GM12891 (cell line): ENCODE results near the gene RAB6A.
"Not testable (repeated sequence)": the region's sequence is repeated elsewhere in the genome, so short reads cannot be mapped to it uniquely, and the experiment has no call there.

Source experiments
- DNase-seq: peaks from one replicate; pipeline ENCODE4 v3.0.0; 2011; ENCODE audit warnings: low spot score; ENCODE audit not compliant: insufficient read length
- FAIRE-seq: peaks from 2 replicates; lab custom pipeline; 2011; peaks lifted over from hg19 to GRCh38; lab: Jason Lieb, UNC
- PAX5 ChIP-seq: IDR thresholded peaks from 2 replicates; pipeline ENCODE4 v1.6.1; 2011; ENCODE audit warnings: low read length, moderate library complexity, mild to moderate bottlenecking; ENCODE audit not compliant: insufficient read depth, severe bottlenecking
- POLR2A ChIP-seq: IDR thresholded peaks from 2 replicates; pipeline ENCODE4 v1.6.1; 2011; ENCODE audit warnings: low read depth, low read length, control low read depth
- POLR2AphosphoS5 ChIP-seq: IDR thresholded peaks from 2 replicates; pipeline ENCODE4 v1.6.1; 2011; ENCODE audit warnings: low read depth, low read length, control low read depth
- POU2F2 ChIP-seq: IDR thresholded peaks from 2 replicates; pipeline ENCODE4 v1.6.1; 2011; ENCODE audit warnings: low read depth, mild to moderate bottlenecking, control low read depth, low read length, moderate library complexity
- SPI1 ChIP-seq: IDR thresholded peaks from 2 replicates; pipeline ENCODE4 v1.6.1; 2011; ENCODE audit warnings: low read depth, low read length, control low read depth
- TAF1 ChIP-seq: IDR thresholded peaks from 2 replicates; pipeline ENCODE4 v1.6.1; 2011; ENCODE audit warnings: low read depth, low read length, control low read depth

Gene RAB6A

DNA sequence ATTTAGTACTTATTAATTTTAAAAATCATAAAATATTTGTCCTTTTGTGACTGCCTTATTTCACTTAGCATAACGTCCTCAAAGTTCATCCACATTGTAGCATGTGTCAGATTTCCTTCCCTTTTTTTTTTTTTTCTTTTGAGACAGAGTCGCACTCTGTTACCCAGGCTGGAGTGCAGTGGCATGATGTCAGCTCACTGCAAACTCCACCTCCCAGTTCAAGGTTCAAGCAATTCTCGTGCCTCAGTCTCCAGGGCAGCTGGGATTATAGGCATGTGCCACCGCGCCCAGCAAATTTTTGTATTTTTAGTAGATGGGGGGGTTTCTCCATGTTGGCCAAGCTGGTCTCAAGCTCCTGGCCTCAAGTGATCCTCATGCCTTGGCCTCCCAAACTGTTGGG lies 10.6 kb downstream of the RAB6A start:
- TF ChIP-seq TAF1 (no peak), PAX5 (no peak), POU2F2 (no peak), POLR2A (no peak), POLR2AphosphoS5 (no peak), SPI1 (no peak)
- no peak for FAIRE-seq
- DNase-seq = no peak

DNA sequence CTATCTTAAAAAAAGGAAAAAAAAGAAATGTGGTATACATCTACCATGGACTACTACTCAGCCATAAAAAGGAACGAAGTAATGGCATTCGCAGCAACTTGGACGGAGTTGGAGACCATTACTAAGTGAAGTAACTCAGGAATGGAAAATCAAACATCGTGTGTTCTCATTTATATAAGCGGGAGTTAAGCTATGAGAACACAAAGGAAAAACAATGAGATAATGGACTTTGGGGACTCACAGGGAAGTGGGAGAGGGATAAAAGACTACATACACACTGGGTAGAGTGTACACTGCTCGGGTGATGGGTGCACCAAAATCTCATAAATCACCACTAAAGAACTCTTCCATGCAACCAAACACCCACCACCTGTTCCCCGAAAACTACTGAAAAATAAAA lies 11.8 kb downstream of the RAB6A start:
- DNase-seq (no peak), FAIRE-seq (no peak)
- TF ChIP-seq TAF1 = no peak
- TF ChIP-seq POLR2AphosphoS5 = no peak
- TF ChIP-seq SPI1 = no peak

DNA sequence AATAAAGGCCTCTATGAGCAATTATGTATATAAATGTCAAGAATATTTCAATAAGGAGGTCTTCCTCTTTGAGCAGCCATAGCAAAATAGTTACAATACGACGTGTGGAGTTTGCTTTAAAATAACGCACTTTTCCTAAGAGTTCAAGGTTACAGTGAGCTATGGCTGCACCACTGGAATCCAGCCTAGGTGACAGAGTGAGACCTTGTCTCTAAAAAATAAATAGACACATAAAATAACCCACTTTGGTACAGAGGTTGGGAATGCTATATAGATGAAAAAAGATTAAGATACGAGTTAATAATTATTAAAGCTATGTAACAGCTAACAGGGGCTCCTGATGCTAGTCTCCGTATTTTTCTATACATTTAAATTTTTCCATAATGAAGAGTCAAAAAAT lies 12.6 kb downstream of the RAB6A start:
- TF ChIP-seq PAX5 (no peak), SPI1 (no peak), POU2F2 (no peak), POLR2AphosphoS5 (no peak), POLR2A (no peak), TAF1 (no peak)
- no peak for FAIRE-seq
- DNase-seq = no peak

DNA sequence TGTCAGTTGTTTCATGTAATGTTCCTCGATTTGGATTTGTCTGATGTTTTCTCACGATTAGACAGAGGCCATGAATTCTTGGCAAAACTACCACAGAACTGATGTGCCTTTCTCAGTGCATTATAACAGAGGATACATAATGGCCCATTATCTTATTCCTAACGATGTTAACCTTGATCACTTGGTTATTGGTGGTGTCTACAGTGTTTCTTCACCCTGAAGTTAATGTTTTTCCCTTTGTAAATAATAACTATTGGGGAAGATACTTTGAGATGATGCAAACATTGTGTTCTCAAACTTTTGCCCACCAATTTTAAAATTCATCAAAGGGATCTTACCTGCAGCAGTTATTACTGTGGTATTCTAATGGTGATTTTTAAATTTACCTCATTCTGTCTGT lies 13.1 kb downstream of the RAB6A start:
- DNase-seq (no peak), FAIRE-seq (no peak)
- no peak for TF ChIP-seq PAX5
- no peak for TF ChIP-seq POU2F2
- no peak for TF ChIP-seq POLR2AphosphoS5
- no peak for TF ChIP-seq SPI1
- TF ChIP-seq POLR2A = no peak
- TF ChIP-seq TAF1 = no peak

DNA sequence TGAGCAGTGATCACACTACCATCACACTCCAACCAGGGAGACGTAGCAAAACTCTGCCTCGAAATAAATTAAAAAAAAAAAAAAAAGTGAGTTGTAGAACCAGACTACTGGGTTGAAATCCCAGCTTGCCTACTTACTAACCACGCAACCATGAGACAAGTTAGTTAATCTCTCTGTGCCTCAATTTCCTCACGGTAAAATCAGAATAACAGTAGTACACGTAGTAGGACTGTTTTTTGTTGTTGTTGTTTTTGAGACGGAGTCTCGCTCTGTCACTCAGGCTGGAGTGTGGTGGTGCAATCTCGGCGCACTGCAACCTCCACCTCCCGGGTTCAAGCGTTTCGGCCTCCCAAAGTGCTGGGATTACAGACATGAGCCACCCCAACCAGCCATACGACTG lies 14.2 kb downstream of the RAB6A start:
- DNase-seq (no peak), FAIRE-seq (no peak)
- TF ChIP-seq POU2F2 = no peak
- TF ChIP-seq SPI1 = no peak
- TF ChIP-seq POLR2A = no peak
- no peak for TF ChIP-seq TAF1
- no peak for TF ChIP-seq PAX5
- no peak for TF ChIP-seq POLR2AphosphoS5

GRCh38 chr11:73743045-73743444 lies 17.8 kb downstream of the RAB6A start:
- TF ChIP-seq PAX5 = no peak
- no peak for TF ChIP-seq TAF1
- TF ChIP-seq POLR2A = no peak
- TF ChIP-seq SPI1 = no peak
- no peak for TF ChIP-seq POLR2AphosphoS5
- TF ChIP-seq POU2F2 = no peak
- FAIRE-seq = no peak
- no peak for DNase-seq

GRCh38 chr11:73735959-73736358 lies 24.9 kb downstream of the RAB6A start:
- not testable (repeated sequence) for DNase-seq, FAIRE-seq

- FAIRE-seq (no peak), DNase-seq (no peak)
- no peak for TF ChIP-seq POLR2A
Measured at GRCh38 chr11:73734993-73735392, 25.9 kb downstream of the RAB6A start.

DNA sequence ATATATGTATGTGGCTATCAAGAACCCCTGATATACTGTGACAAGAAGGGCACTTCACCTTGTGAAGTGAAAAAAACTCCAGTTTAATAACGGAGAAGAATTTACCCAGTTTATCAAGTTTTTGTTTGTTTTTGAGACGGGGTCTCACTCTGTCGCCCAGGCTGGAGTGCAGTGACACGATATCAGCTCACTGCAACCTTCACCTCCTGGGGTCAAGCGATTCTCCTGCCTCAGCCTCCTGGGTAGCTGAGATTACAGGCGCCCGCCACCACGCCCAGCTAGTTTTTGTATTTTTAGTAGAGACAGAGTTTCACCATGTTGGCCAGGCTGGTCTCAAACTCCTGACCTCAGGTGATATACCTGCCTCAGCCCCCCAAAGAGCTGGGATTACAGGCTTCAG lies 26.9 kb downstream of the RAB6A start:
- not testable (repeated sequence) for DNase-seq

DNA sequence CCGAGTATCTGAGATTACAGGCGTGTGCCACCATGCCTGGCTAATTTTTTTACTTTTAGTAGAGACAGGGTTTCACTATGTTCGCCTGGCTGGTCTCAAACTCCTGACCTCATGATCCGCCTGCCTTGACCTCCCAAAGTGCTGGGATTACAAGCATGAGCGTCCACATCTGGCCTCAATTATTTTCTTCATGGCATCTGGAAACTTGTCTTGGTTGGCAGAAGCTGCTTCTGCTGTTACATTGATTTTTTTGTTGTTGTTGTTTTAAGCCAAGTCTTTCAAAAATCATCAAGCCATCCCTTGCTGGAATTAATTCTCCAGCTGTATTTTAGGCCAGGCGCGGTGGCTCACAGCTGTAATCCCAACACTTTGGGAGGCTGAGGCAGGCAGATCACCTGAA lies 27.9 kb downstream of the RAB6A start:
- FAIRE-seq = not testable (repeated sequence)

More for the DNA sequence above, 26.9 kb downstream of the RAB6A start:
- FAIRE-seq = not testable (repeated sequence)

GRCh38 chr11:73729594-73730206 lies 31.2 kb downstream of the RAB6A start:
- FAIRE-seq = no peak

More for the DNA sequence above, 27.9 kb downstream of the RAB6A start:
- not testable (repeated sequence) for DNase-seq

More at GRCh38 chr11:73729594-73730206, 31.2 kb downstream of the RAB6A start:
- DNase-seq = no peak
- TF ChIP-seq SPI1 (no peak), POU2F2 (no peak), POLR2A (no peak), PAX5 (no peak), POLR2AphosphoS5 (no peak), TAF1 (no peak)
